ENCODE measurements around the gene SNTG2.

SNTG2 gene

DNA sequence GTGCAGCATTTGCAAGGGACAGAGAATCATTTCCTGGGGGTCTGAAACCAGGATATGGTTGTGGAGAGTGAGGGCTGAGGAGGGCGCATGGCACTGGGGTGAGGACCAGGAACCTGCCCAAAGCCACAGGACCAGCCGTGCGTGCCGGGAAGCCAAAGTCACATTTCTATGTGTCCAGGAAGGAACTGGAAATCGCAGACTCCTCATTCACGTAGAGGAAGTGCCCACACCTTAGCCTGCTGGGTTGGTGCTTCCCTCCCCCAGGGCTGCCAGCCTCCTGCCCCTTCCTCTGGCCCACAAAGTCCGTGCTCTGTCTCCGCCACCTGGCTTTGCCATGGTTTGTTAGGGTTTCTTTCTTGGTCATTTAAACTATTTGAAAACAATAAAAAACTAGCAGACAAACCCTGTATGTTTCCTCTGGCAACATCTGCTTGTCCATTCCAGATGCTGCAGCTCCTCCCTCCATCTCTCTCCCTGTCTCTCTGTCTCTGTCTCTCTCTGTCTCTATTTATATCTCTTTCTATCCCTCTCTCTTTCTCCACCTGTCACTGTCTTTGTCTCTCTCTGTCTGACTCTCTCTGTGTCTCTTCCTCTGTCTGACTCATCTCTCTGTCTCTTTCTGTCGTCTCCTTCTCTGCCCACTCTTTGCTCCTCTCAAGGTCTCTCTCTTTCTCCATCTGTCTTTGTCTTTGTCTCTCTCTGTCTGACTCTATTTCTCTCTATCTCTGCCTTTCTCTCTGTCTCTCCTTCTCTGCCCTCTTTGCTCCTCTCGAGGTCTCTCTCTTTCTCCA is 299.4 kb downstream of the SNTG2 start:
- Histone ChIP-seq H3K9ac (ENCODE audit: low read length) (no peak overlapping the region), H3K4me1 (ENCODE audit: control insufficient read depth, low read depth, low read length) (no peaks in the 10 kb centered on the region), H3K9me3 (ENCODE audit: control insufficient read depth, low read depth, low read length) (no peaks in the 10 kb centered on the region), H3K36me3 (ENCODE audit: control insufficient read depth, low read depth, low read length) (no peaks in the 10 kb centered on the region), H3K4me3 (ENCODE audit: low read length) (no peak overlapping the region), H3K27ac (ENCODE audit: low read length) (no peak overlapping the region), H3K27me3 (ENCODE audit: control insufficient read depth, insufficient read depth, low read length) (no peaks in the 10 kb centered on the region)

DNA sequence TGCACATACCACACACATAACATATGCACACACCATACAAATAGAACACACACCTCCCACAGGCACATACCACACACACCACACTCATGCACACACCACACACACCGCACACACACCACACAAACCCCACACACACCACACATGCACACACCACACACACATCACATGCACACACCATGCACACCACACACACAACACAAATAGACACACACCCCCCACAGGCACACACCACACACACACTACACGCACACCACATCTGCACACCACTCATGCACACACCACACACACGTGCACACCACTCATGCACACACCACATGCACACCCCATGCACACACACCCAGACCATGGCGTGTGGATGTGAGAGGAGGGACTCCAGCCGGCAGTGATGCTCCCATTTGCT is 300.9 kb downstream of the SNTG2 start:
- Histone ChIP-seq H3K9me3 (ENCODE audit: control insufficient read depth, low read depth, low read length) (no peaks in the 10 kb centered on the region), H3K27me3 (ENCODE audit: control insufficient read depth, insufficient read depth, low read length) (no peaks in the 10 kb centered on the region), H3K9ac (ENCODE audit: low read length) (no peak overlapping the region), H3K36me3 (ENCODE audit: control insufficient read depth, low read depth, low read length) (no peaks in the 10 kb centered on the region), H3K4me3 (ENCODE audit: low read length) (no peak overlapping the region), H3K27ac (ENCODE audit: low read length) (no peak overlapping the region), H3K4me1 (ENCODE audit: control insufficient read depth, low read depth, low read length) (no peaks in the 10 kb centered on the region)

- H3K4me3 ChIP-seq (ENCODE audit: low read length) = no peak overlapping the region
- no peak overlapping the region for H3K27ac ChIP-seq (ENCODE audit: low read length)
- H3K36me3 ChIP-seq (ENCODE audit: control insufficient read depth, low read depth, low read length) = no peaks in the 10 kb centered on the region
- no peaks in the 10 kb centered on the region for H3K27me3 ChIP-seq (ENCODE audit: control insufficient read depth, insufficient read depth, low read length)
- no peaks in the 10 kb centered on the region for H3K9me3 ChIP-seq (ENCODE audit: control insufficient read depth, low read depth, low read length)
- H3K4me1 ChIP-seq (ENCODE audit: control insufficient read depth, low read depth, low read length) = no peaks in the 10 kb centered on the region
- no peak overlapping the region for H3K9ac ChIP-seq (ENCODE audit: low read length)
These were observed 303.0 kb downstream of the SNTG2 start for GRCh38 chr2:1253629-1254028.

- Histone ChIP-seq H3K4me3 (ENCODE audit: low read length) (no peak overlapping the region), H3K27ac (ENCODE audit: low read length) (no peak overlapping the region), H3K9me3 (ENCODE audit: control insufficient read depth, low read depth, low read length) (no peaks in the 10 kb centered on the region), H3K4me1 (ENCODE audit: control insufficient read depth, low read depth, low read length) (no peaks in the 10 kb centered on the region), H3K36me3 (ENCODE audit: control insufficient read depth, low read depth, low read length) (no peaks in the 10 kb centered on the region), H3K27me3 (ENCODE audit: control insufficient read depth, insufficient read depth, low read length) (no peaks in the 10 kb centered on the region), H3K9ac (ENCODE audit: low read length) (no peak overlapping the region)
These were observed 304.2 kb downstream of the SNTG2 start for GRCh38 chr2:1254662-1255343.

DNA sequence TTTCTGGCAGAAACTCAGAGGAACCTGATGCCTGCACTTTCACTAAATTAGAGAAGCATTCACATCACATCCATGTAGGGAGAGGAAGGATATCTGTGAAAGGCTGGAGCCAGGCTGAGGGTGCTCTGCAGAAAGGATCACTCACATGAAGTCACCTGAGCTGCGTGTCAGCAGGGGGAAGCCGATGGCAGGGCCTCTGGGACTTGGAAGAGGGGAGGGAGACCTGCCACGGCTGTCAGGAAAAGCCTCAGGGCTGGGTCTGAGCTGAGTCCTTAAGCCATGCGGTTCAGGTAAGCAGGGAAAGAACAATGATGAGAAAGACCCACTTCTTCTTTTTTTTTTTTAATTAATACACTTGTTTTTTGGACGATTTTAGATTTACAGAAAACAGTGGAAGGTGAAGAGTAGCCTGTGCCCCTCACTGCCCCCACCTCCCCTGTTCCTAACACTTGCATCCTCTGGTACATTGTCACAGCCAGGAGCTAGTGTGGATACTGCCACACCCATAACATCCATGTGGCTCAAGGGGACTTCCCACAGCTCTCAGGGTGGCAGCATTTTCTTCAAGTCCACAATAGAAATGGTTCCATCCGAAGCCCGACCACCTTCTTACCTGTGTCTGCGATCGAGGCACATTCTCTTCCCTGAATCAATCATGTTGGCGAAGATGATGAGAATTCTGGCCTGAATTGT is 306.1 kb downstream of the SNTG2 start:
- Histone ChIP-seq H3K4me1 (ENCODE audit: control insufficient read depth, low read depth, low read length) (no peaks in the 10 kb centered on the region), H3K4me3 (ENCODE audit: low read length) (no peak overlapping the region), H3K36me3 (ENCODE audit: control insufficient read depth, low read depth, low read length) (no peaks in the 10 kb centered on the region), H3K9ac (ENCODE audit: low read length) (no peak overlapping the region), H3K27me3 (ENCODE audit: control insufficient read depth, insufficient read depth, low read length) (no peaks in the 10 kb centered on the region), H3K9me3 (ENCODE audit: control insufficient read depth, low read depth, low read length) (no peaks in the 10 kb centered on the region), H3K27ac (ENCODE audit: low read length) (no peak overlapping the region)

- no peaks in the 10 kb centered on the region for H3K36me3 ChIP-seq (ENCODE audit: control insufficient read depth, low read depth, low read length)
- H3K27ac ChIP-seq (ENCODE audit: low read length) = no peak overlapping the region
These were observed 306.7 kb downstream of the SNTG2 start for GRCh38 chr2:1257334-1257733.

DNA sequence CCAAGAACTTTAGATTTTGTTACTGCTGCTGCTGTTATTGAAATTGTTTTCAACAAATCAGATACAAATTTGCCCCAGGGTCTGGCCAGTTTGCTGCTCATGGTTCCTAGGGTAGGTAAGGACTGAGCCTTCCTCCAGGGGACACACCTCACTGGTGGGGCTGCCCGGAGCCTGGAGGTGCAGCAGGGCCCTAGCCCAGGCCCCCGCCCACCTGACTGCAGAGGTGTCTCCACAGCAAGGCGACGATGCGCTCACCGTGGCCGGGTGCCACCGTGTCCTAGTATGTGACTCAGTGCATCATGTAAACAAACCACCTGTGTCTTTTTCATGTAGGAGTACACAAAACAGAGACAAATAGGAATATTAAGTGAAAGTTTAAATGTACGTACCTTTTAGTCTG is 309.1 kb downstream of the SNTG2 start:
- Histone ChIP-seq H3K36me3 (ENCODE audit: control insufficient read depth, low read depth, low read length) (no peaks in the 10 kb centered on the region), H3K27ac (ENCODE audit: low read length) (no peak overlapping the region), H3K9ac (ENCODE audit: low read length) (no peak overlapping the region), H3K4me1 (ENCODE audit: control insufficient read depth, low read depth, low read length) (no peaks in the 10 kb centered on the region), H3K27me3 (ENCODE audit: control insufficient read depth, insufficient read depth, low read length) (no peaks in the 10 kb centered on the region), H3K9me3 (ENCODE audit: control insufficient read depth, low read depth, low read length) (no peaks in the 10 kb centered on the region), H3K4me3 (ENCODE audit: low read length) (no peak overlapping the region)

More at GRCh38 chr2:1257334-1257733, 306.7 kb downstream of the SNTG2 start:
- H3K9me3 ChIP-seq (ENCODE audit: control insufficient read depth, low read depth, low read length) = no peaks in the 10 kb centered on the region
- no peaks in the 10 kb centered on the region for H3K27me3 ChIP-seq (ENCODE audit: control insufficient read depth, insufficient read depth, low read length)
- no peak overlapping the region for H3K4me3 ChIP-seq (ENCODE audit: low read length)
- no peaks in the 10 kb centered on the region for H3K4me1 ChIP-seq (ENCODE audit: control insufficient read depth, low read depth, low read length)
- no peak overlapping the region for H3K9ac ChIP-seq (ENCODE audit: low read length)

- Histone ChIP-seq H3K36me3 (ENCODE audit: control insufficient read depth, low read depth, low read length) (no peaks in the 10 kb centered on the region), H3K27me3 (ENCODE audit: control insufficient read depth, insufficient read depth, low read length) (no peaks in the 10 kb centered on the region), H3K9me3 (ENCODE audit: control insufficient read depth, low read depth, low read length) (no peaks in the 10 kb centered on the region), H3K9ac (ENCODE audit: low read length) (no peak overlapping the region), H3K4me3 (ENCODE audit: low read length) (no peak overlapping the region), H3K4me1 (ENCODE audit: control insufficient read depth, low read depth, low read length) (no peaks in the 10 kb centered on the region), H3K27ac (ENCODE audit: low read length) (no peak overlapping the region)
These were observed 312.0 kb downstream of the SNTG2 start for GRCh38 chr2:1262609-1263008.

DNA sequence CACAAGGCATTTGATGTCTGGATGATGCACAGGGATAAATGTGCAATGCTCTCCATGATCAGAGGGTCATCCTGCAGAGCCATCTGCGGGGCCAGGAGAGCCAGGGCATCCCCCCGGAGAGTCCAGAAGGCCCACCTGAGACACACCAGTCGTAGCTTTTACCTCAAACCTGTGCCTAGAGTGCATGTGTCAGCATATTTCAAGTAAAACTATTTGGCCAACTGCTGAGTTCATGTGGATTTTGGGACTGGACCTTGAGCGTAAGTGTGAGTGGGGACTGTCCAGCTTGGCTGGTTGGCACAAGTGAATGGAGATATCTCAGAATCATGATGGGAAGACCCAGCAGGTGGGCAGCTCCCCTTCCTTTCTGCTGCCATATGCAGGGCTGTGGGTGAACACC is 314.8 kb downstream of the SNTG2 start:
- no peak overlapping the region for H3K9ac ChIP-seq (ENCODE audit: low read length)
- no peaks in the 10 kb centered on the region for H3K36me3 ChIP-seq (ENCODE audit: control insufficient read depth, low read depth, low read length)
- no peak overlapping the region for H3K4me3 ChIP-seq (ENCODE audit: low read length)
- H3K9me3 ChIP-seq (ENCODE audit: control insufficient read depth, low read depth, low read length) = no peaks in the 10 kb centered on the region
- no peaks in the 10 kb centered on the region for H3K4me1 ChIP-seq (ENCODE audit: control insufficient read depth, low read depth, low read length)
- no peak overlapping the region for H3K27ac ChIP-seq (ENCODE audit: low read length)
- H3K27me3 ChIP-seq (ENCODE audit: control insufficient read depth, insufficient read depth, low read length) = no peaks in the 10 kb centered on the region

DNA sequence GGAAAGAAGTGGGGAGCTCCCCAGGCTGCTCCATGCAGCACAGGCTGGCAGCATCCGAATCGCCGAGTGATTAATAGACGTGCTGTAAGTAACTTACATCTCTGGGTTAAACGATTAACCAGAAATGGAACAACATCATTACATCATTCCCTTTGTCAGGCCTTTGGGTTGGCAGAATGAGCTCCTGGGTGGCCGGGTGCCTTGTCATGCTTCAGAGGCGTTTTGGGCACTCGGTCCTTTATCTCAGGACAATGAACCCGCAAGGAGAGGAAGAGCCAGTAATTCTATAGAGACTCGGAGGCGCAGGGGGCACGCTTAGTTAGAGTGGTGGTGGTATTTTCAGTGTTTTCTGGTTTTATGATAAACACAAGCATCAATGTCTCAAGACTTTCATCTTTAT is 315.7 kb downstream of the SNTG2 start:
- H3K9me3 ChIP-seq (ENCODE audit: control insufficient read depth, low read depth, low read length) = no peaks in the 10 kb centered on the region
- H3K36me3 ChIP-seq (ENCODE audit: control insufficient read depth, low read depth, low read length) = no peaks in the 10 kb centered on the region
- no peaks in the 10 kb centered on the region for H3K27me3 ChIP-seq (ENCODE audit: control insufficient read depth, insufficient read depth, low read length)
- no peak overlapping the region for H3K9ac ChIP-seq (ENCODE audit: low read length)
- H3K27ac ChIP-seq (ENCODE audit: low read length) = no peak overlapping the region
- H3K4me3 ChIP-seq (ENCODE audit: low read length) = no peak overlapping the region
- H3K4me1 ChIP-seq (ENCODE audit: control insufficient read depth, low read depth, low read length) = no peaks in the 10 kb centered on the region

DNA sequence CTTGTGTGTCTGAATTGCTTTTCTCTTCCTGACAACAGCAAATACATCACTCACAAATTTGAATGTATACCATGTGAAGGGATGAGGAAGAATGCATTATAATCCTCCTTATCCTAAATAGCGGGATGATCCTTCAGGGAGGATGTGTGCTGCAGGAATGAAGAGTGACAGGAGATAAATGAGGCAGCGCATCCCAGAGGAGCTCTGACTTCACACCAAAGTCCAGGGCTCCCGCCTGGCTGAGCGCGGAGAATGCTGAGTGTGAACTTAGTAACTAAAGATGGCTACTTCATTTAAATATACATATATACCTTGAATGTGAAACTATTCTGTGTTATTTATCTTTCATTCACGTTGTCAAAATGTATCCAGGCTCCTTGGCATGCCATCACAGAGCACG is 317.4 kb downstream of the SNTG2 start:
- Histone ChIP-seq H3K9me3 (ENCODE audit: control insufficient read depth, low read depth, low read length) (no peaks in the 10 kb centered on the region), H3K9ac (ENCODE audit: low read length) (no peak overlapping the region), H3K4me1 (ENCODE audit: control insufficient read depth, low read depth, low read length) (no peaks in the 10 kb centered on the region), H3K4me3 (ENCODE audit: low read length) (no peak overlapping the region), H3K36me3 (ENCODE audit: control insufficient read depth, low read depth, low read length) (no peaks in the 10 kb centered on the region), H3K27me3 (ENCODE audit: control insufficient read depth, insufficient read depth, low read length) (no peaks in the 10 kb centered on the region), H3K27ac (ENCODE audit: low read length) (no peak overlapping the region)
